ENCODE measurements around the gene CCDC88C. TPM values are rescaled to one million over a fixed set of nuclear protein-coding genes. Genes with fewer than 3 reads are reported as not detected.

The CCDC88C gene
- total RNA-seq, 4 donors from 2014 or later = 1.1 to 2.7 (median 2.1) TPM

GRCh38 chr14:91324606-91325575, 92.7 kb downstream of the CCDC88C start:
- Histone ChIP-seq H3K27ac (peak overlapping the region; percentile 67 to 79 (median 74)), H3K36me3 (no peaks in the 10 kb centered on the region), H3K4me3 (peak overlapping the region; percentile 45 to 63 (median 50)), H3K9me3 (no peaks in the 10 kb centered on the region), H3K4me1 (peaks cover 6 to 9% of the 10 kb centered on the region in 2 donors), H3K27me3 (no peaks in the 10 kb centered on the region)
- intact Hi-C loops (cut with DNase I; ENCODE audit: low total_unique reads) (loop anchor here (1.0 kb wide), 1 partner anchor 93 kb away; no protein-coding TSS in a partner anchor), in situ Hi-C loops (cut with MboI; ENCODE audit: low sequenced_read_pairs in 4 of 4) (loop anchor here in 3 of 4 donors (10.0 kb wide), 2 partner anchors 90 to 100 kb away; partner anchors contain the start of gene CCDC88C (in 2 of the 3))
- DNase-seq = no peak
- TF ChIP-seq POLR2A (IDR thresholded peaks at IDR 0.05) = no peak
- no peak for TF ChIP-seq CTCF (IDR thresholded peaks at IDR 0.05 in 4 of 5, conservative IDR thresholded peaks at IDR 0.05 in 1 of 5)
- no peak for ATAC-seq

GRCh38 chr14:91323671-91324605, 93.7 kb downstream of the CCDC88C start:
- DNase-seq (peak; percentile 56 to 71), ATAC-seq (peak; percentile 79 to 81)
- intact Hi-C loops (cut with DNase I; ENCODE audit: low total_unique reads) (loop anchor here (1.0 kb wide), 1 partner anchor 94 kb away; no protein-coding TSS in a partner anchor), in situ Hi-C loops (cut with MboI; ENCODE audit: low sequenced_read_pairs in 4 of 4) (loop anchor here in 3 of 4 donors (10.0 kb wide), 2 partner anchors 91 to 101 kb away; partner anchors contain the start of gene CCDC88C (in 2 of the 3))
- H3K9me3 ChIP-seq = no peaks in the 10 kb centered on the region
- peak overlapping the region; percentile 67 to 79 (median 74) for H3K27ac ChIP-seq
- peaks cover 6 to 7% of the 10 kb centered on the region in 2 donors for H3K4me1 ChIP-seq
- TF ChIP-seq CTCF (IDR thresholded peaks at IDR 0.05 in 4 of 5, conservative IDR thresholded peaks at IDR 0.05 in 1 of 5) (peak; percentile 83 to 93 (median 89)), POLR2A (IDR thresholded peaks at IDR 0.05) (peak in 1 of 2 donors; percentile 18)
- H3K27me3 ChIP-seq = no peaks in the 10 kb centered on the region
- peak overlapping the region; percentile 45 to 63 (median 50) for H3K4me3 ChIP-seq
- no peaks in the 10 kb centered on the region for H3K36me3 ChIP-seq

GRCh38 chr14:91323031-91323430, 94.6 kb downstream of the CCDC88C start:
- Histone ChIP-seq H3K4me1 (peaks cover 6 to 7% of the 10 kb centered on the region in 2 donors), H3K9me3 (no peaks in the 10 kb centered on the region), H3K27me3 (no peaks in the 10 kb centered on the region), H3K4me3 (no peak overlapping the region), H3K27ac (peak overlapping the region; percentile 67 to 79 (median 74)), H3K36me3 (no peaks in the 10 kb centered on the region)
- TF ChIP-seq POLR2A (IDR thresholded peaks at IDR 0.05) (no peak), CTCF (IDR thresholded peaks at IDR 0.05 in 4 of 5, conservative IDR thresholded peaks at IDR 0.05 in 1 of 5) (no peak)
- DNase-seq (no peak), ATAC-seq (no peak)
- in situ Hi-C loops (cut with MboI; ENCODE audit: low sequenced_read_pairs in 4 of 4) (loop anchor here in 3 of 4 donors (10.0 kb wide), 2 partner anchors 92 to 102 kb away; partner anchors contain the start of gene CCDC88C (in 2 of the 3)), intact Hi-C loops (cut with DNase I; ENCODE audit: low total_unique reads) (no loop called here)

- no peaks in the 10 kb centered on the region for H3K36me3 ChIP-seq
- TF ChIP-seq POLR2A (IDR thresholded peaks at IDR 0.05) (no peak), CTCF (IDR thresholded peaks at IDR 0.05 in 4 of 5, conservative IDR thresholded peaks at IDR 0.05 in 1 of 5) (no peak)
- in situ Hi-C loops (cut with MboI; ENCODE audit: low sequenced_read_pairs in 4 of 4) (loop anchor here in 3 of 4 donors (10.0 kb wide), 2 partner anchors 92 to 102 kb away; partner anchors contain the start of gene CCDC88C (in 2 of the 3)), intact Hi-C loops (cut with DNase I; ENCODE audit: low total_unique reads) (no loop called here)
- H3K9me3 ChIP-seq = no peaks in the 10 kb centered on the region
- no peak for ATAC-seq
- H3K27me3 ChIP-seq = no peaks in the 10 kb centered on the region
- H3K27ac ChIP-seq = peak overlapping the region; percentile 67 to 79 (median 74)
- peaks cover 6 to 7% of the 10 kb centered on the region in 2 donors for H3K4me1 ChIP-seq
- H3K4me3 ChIP-seq = no peak overlapping the region
- DNase-seq = no peak
These were observed 95.0 kb downstream of the CCDC88C start for GRCh38 chr14:91322623-91323022.
